Stimulated activated CD4-positive, alpha-beta T cell treated with anti-CD3 and anti-CD28 coated beads, Interleukin-1b, Interleukin-23, amount 100 ng/mL, for 24 hours (primary cell): ENCODE results near the gene GNB1.

ENCODE experiments used
- DNase-seq, 4 experiments: peaks; one replicate each; pipeline ENCODE4 v3.0.0-alpha.2; 2020; ENCODE audit warnings: low read depth in 4 of 4, low spot score in 1 of 4

Gene GNB1

GRCh38 chr1:1768249-1768992, 122.5 kb downstream of the GNB1 start:
- DNase-seq: no peak

DNA sequence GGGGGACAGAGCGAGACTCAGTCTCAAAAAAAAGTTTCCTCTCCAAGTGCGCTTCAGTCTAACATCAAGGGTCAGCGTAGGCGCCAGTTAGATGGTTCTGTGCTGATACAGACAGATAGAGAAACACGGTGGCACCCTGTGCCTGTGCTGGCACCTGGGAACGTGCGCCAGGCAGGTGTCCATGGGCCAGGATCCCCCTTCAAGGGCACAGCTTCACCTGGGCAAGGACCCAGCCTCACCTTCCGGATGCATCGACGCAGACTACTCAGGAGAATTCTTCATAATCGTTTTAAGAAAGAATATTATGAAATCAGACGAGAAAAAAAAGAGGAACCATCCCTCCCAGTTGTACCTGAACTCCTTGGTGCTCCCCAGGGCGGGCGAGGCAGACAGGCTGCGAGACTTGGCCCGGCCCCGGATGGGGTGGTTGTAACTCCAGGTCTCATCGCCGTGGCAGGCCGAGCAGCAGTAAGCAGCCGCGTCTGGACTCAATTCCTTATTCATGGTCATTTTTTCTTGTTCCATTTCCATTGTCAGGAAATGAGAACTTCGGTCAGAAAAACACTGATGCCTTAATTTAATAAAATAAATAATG, 125.9 kb downstream of the GNB1 start:
- no peak for DNase-seq

DNA sequence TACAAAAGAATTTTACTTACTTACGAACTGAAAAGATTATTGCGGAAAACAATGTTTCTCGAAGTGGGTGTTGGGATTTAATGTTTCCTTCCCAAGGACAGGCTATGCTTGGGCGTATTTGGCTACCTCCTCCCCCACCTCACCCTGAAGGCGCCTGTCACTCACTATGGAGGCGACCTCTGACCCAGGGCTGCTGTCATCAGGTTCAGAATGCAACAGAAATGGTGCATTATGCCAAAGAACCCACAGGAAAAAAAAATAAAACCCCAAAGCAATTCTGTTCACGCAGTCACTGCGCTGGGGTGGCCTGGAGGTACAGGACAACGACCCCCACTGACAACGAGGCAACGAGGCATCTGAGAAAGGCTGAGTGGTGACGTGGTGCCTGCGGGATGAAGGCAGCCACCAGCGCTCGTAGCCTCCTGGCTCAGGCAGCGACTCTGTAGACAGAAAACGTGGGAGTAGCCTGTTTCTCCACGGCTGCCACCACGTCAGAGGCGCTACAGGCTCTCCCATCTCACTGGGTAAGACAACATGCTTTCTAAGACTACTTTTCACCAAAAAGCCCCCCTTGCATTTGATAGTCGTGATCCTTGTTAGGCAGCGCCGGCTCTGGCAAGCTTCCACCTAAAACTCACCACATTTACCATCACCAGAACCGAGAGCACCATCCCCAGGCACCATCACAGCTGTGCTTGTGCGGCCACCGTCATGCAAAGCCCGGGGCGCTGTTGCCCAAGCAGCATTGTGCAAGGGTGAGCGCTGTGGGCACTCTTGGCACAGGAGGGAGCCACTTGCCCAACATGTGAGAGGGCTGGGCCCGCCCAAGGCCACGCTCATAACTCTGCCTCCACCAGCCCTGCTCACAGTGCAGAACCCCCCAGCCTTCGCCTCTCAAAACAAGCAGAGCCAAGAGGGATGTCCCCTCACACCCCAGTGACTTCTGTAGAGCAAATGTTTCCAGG, 126.9 kb downstream of the GNB1 start:
- no peak for DNase-seq

- no peak for DNase-seq
Measured at GRCh38 chr1:1761504-1762376, 129.1 kb downstream of the GNB1 start.

DNA sequence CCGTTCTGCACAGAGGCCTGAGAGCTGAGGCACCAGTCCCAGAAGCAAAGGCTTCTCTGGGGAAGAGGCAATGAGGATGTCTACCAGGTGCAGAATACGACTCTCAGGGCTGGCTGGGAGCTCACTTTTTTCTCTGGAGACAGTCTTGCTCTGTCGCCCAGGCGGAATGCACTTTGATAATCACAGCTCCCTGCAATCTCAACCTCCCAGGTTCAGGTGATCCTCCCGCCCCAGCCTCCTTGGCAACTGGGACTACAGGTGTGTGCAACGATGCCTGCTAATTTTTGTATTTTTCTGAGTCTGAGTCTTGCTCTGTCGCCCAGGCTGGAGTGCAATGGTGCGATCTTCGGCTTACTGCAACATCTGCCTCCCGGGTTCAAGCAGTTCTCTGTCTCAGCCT, 130.2 kb downstream of the GNB1 start:
- DNase-seq: no peak

DNA sequence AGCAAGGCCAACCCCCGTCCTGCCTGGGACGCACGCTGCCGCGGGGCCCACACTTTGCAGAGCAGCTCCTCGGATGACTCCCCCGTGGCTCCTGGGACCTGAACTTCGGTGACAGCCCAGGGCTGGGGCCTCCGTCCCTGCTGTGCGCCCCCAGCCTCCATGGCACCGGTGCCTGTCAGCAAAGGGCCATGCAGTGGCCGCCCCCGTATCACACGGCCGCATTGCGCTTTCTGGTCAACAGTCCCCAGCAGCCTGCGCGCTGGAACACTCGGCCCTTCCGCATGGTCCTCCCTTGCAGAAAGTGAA, 130.6 kb downstream of the GNB1 start:
- no peak for DNase-seq

DNA sequence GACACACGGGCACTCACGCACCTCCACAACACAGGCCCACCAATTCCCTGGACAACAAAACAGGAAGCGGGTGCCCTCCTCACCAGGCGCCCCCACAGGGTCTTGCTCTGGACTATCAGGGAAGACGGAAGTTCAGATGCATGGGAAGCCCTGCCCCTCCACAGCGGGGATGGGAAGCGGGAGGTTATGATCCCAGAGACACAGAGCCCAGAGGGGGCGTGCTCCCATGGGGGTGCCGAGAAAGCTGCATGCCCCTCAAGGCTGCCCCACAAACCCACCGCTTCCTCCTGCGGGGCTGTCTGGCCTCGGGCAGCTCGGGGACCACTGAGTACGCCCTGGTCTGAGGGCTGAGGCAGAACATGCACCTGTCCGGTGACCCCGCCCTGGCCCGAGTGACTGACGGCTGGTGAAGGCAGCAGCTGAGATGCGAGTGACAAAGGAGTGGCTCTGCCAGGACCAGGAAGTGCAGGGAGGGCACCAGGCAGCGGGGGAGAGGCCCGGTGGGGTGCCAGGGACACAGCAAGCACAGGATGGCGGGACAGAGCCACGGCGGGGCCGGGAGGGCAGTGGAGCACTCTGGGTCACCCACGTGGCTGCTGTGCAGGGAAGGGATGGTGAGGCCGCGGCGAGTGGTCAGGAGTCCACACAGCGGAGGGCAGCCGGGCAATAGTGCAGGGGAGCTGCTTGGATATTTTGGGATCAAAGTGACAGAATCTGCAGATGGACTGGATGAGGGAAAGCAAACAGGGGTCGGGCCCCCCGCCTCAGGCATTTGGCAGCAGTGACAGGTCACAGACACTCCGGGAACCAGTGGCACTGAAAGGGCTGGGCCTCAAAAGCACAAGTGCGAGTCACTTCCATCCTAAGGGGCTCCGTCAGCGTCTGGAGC, 131.2 kb downstream of the GNB1 start:
- DNase-seq: no peak

GRCh38 chr1:1758692-1759455, 132.0 kb downstream of the GNB1 start:
- DNase-seq: no peak

DNA sequence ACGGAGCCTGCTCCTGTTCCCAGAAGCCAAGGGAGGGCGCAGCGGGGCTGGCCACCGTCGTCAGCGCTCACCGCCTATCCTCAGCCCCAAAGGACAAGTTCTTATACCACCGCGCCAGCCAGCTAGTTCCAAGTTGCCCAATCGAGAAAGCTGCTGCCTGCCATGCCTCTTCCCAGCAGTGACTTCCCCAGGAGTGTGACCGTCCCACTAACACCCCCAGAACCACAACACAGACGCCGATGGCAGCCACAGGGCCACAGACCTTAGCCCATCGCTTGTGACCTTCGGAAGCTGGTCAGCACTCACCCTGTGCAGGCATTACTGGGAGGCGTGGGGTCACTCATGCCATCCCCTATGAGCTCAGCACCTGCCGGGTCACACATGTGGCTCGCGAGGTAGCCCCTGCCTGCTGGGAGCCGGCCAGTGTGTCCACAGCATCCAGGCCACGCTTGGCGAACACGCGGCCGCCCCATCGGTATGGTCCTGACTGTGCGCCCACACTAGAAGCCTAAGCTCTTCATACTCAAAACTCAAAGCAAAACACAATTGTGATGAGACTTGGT, 132.7 kb downstream of the GNB1 start:
- no peak for DNase-seq

DNA sequence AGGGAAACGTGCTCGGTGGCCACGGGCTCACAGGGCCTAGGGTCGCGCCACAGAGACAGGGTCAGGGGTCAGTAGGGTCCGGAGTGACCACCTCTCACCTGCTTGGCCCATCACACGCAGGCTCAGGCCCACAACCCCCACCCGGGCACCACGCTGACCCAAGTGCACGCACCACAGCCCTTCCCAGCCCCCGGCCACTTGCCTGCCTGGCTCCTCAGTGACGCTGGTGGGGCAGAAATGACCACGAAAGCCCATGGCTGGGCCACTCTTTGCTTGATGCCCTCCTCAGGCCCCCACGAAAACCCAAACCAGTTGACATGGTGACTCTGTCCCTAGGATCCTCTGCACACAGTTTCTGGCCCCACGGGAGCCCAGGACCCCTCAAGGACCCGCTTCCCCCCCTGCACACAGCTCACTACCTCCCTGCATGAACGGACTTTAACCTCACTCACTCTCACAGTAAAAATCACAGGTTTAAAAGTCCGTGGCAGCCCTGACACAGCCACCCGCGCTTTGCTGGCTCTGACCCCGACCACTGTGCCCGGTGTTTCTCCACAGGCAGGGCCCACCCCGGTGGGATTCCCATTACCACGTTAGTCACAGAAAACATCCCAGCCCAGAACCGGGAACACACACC, 133.3 kb downstream of the GNB1 start:
- DNase-seq: no peak

DNA sequence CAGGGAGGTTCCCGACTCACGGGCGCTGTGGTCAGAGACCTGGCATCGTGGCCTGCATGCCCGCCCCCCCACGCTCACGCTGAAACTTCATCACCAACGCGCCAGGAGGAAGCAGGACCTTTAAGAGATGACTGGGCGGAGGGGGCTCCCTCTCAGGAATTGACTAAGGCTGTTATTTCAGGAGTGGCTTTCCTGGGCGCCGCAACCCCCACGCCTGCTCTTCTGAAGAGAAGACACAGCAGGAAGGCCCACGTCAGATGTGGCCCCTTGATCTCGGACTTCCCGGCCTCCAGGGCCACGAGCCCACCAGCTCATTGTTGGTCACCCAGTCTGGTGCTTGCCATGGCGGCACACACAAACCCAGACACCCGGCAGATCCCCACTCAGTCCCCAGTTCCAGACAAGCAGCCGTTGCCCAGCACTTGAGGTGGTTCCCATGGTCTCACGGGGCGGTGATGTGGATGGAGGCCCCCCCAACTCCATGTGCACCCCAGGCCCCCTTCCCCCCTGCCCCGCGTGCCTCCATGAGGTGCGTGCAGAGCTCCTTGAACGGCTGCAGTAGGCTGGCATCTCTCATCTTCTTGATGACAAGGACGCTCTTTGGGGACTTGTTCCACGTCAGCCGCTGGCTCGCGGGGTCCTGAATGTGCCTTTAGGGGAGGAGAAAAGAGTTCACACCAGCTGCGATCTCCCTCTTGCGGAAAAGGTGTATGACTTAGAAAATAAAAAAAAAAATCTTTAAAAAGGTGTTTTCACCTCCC, 134.0 kb downstream of the GNB1 start:
- DNase-seq: no peak

DNA sequence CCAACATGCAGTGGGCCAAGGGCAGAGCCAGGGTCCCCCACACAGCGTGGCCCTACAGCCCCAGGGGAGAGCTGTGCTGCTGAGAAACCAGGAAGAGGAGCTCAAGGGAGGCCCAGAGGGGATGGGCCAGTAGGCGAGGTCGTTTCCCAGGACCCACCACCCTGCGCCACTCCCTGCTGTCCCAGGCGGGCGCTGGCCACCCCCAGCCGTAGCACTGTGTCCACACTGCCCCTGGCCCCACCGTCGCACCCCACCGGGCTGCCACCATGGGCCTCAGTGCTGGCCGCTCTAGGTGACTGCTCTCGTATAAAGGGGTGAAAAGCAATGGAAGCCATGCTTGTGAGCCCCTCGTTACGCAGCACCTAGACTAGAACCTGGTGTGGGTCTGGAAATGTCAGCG, 135.0 kb downstream of the GNB1 start:
- no peak for DNase-seq

DNA sequence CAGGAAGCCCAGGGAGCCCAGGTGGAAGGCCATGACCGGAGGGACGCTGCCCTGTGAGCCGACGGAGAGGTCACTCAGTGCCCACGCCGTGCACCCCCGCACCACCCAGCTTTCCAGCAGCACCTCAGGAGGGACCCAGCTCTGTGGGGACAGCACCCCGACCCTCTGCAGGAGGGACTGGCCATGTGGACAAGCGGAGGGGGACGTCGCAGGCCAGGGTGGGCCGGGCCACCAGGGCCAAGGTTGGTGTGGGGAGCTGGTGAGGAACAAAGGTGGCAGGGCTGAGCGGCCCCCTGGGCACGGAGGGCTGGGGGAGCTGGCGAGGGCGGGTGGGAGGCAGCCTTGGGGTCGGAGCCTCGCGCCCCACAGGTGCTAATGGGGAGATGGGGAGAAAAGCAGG, 135.5 kb downstream of the GNB1 start:
- no peak for DNase-seq

DNA sequence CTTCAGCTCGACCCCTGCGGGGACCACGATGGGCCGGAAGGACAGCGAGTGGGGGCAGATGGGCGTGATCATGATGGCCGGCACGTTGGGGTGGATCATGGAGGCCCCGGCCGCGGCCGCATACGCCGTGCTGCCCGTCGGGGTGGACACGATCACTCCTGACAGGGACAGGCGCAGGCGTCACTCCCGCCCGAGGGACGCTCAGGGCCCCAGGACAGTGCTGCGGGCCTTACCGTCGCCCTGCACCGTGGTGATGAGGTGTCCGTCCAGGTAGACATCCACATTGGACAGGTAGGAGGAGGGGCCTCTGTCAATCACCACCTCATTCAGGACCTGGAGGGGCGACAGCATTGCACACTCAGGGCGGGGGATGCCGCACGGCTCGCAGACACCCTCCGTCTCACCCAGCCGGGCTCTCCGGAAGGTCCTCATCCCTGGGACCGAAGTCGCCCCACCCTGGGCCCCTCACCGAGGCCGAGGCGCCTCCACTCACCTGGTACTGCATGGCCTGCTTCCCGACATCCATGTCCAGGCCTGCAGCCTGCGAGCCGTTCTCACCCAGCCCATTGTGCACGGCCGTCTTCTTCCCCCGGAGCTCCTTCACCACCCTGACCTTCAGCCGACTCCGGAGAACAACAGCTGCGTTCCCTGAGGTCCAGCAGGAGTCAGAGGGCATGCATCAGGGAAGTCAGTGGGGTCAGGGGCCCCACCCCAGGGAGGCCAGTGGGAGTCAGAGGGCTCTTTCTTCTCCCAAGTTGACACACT, 136.7 kb downstream of the GNB1 start:
- no peak for DNase-seq

GRCh38 chr1:1753607-1754005, 137.3 kb downstream of the GNB1 start:
- no peak for DNase-seq

DNA sequence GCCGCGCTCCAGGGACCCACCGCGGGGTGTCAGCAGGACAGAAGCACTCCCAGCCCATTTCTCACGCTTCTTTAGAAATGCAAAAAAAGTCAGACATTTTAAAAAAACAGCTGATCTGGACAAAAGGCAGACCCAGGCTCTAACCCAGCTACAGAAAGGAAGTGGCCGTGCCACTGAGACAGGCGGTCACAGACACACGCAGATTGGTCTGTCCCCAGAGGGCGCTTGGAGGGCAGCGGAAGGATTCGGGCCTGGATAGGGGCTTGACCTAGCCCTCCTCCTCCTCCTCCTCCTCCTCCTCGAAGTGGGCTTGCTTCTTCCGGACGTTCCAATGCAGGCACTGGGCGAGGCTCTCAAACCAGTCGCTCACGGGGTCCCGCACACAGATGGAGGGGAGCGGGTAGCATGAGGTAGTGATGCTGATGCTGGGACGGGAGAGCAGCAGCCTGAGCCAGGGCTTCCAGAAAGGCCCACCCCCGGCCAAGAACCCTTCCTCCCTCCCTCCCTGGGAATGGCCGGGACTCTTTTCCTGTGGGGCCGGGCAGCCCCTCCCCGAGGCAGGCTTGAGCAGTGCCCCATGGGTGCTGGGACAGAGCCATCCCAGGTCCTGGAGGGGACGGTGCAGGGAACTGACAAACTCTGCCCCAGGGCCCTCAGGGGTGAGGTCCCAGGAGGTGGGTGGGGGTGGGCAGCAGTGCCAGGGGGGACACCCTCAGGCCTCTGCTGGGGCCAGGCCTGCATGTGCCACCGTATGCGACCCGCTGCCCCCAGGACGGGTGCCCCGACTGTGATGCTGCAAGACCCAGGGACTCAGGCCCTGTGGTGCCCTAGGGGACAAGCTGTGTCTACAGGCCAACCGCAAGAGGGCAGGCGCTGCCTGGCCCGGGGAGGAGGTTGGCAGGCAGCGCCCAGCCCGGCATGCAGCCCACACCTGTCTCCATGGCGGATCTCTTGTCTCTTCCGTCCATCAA, 138.0 kb downstream of the GNB1 start:
- DNase-seq: no peak
